Thoracic aorta (tissue), 2 donors: ENCODE results near the gene LYPD8. TPM values are rescaled to one million over a fixed set of nuclear protein-coding genes. Genes with fewer than 3 reads are reported as not detected.

Experiments
- ATAC-seq: fragments of 150-250 bp; one replicate; pipeline ENCODE4 v1.8.0; 2017; ENCODE audit warnings: low read depth; ENCODE audit not compliant: insufficient number of reproducible peaks, low FRiP score
- DNase-seq: peaks from one replicate; pipeline ENCODE4 v3.0.0-alpha.2; 2020; ENCODE audit warnings: low spot score
- H3K27ac ChIP-seq, 2 donors: fragments of 200-600 bp; sonication (generic); 1 replicate in 1 of 2; 2 replicates in 1 of 2; pipeline ENCODE4 v1.5.1; 2016; ENCODE audit warnings: mild to moderate bottlenecking in 2 of 2, moderate library complexity in 2 of 2
- H3K27me3 ChIP-seq: fragments of 200-600 bp; sonication (generic); replicated peaks from 2 replicates; pipeline ENCODE4 v1.6.0; 2016; ENCODE audit warnings: mild to moderate bottlenecking; ENCODE audit not compliant: insufficient read depth
- H3K36me3 ChIP-seq: fragments of 200-600 bp; sonication (generic); one replicate; pipeline ENCODE4 v1.5.1; 2016
- H3K4me1 ChIP-seq, 2 donors: fragments of 200-600 bp; sonication (generic); 1 replicate in 1 of 2; 2 replicates in 1 of 2; pipeline versions ENCODE4 v1.5.1 to v1.6.0; 2016; ENCODE audit warnings: low read depth in 2 of 2, mild to moderate bottlenecking in 1 of 2; ENCODE audit not compliant: control insufficient read depth in 1 of 2
- H3K4me3 ChIP-seq: fragments of 200-600 bp; sonication (generic); 2 replicates; pipeline ENCODE4 v1.5.1; 2016; ENCODE audit warnings: mild to moderate bottlenecking
- H3K9me3 ChIP-seq: fragments of 200-600 bp; sonication (generic); 2 replicates; pipeline ENCODE4 v1.5.1; 2016
- total RNA-seq, 2 donors: library from RNA; depleted of rRNA; stranded (reverse); fragments of >200 nt; gene quantifications; one replicate each; pipeline versions ENCODE4 v1.1.0 to v1.2.3, GENCODE V29; 2016
- TF ChIP-seq, protein P1 (sequence below): fragments of 200-600 bp; sonication (generic); IDR thresholded peaks from one replicate; pipeline ENCODE4 v1.5.1; 2019; ENCODE audit warnings: antibody characterized with exemption

The LYPD8 gene
- total RNA-seq, 2 donors from 2014 or later = not detected

DNA sequence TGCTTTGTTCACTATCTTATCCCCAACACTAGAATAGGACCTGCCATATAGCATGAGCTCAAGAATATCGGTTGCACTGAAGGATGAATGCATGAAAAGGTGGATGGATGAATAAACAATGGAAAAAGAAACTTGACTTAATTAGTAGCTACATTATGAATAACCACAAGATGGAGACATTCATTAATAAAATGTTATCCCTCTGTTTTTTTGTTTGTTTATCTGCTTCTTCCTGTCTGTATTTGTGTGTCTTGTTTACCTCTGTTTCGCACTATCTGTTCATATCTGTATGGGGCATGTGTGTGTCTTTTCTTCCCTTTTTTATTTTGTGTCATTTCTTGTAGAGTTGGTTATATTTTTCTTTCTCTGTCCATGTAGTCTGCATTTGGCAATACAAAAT lies 51.9 kb downstream of the LYPD8 start:
- ATAC-seq (no peak), DNase-seq (no peak)
- H3K4me3 ChIP-seq = no peak overlapping the region
- H3K36me3 ChIP-seq = no peaks in the 10 kb centered on the region
- no peak overlapping the region for H3K27ac ChIP-seq
- H3K27me3 ChIP-seq = no peaks in the 10 kb centered on the region
- H3K4me1 ChIP-seq = no peaks in the 10 kb centered on the region
- TF ChIP-seq, protein P1, sequence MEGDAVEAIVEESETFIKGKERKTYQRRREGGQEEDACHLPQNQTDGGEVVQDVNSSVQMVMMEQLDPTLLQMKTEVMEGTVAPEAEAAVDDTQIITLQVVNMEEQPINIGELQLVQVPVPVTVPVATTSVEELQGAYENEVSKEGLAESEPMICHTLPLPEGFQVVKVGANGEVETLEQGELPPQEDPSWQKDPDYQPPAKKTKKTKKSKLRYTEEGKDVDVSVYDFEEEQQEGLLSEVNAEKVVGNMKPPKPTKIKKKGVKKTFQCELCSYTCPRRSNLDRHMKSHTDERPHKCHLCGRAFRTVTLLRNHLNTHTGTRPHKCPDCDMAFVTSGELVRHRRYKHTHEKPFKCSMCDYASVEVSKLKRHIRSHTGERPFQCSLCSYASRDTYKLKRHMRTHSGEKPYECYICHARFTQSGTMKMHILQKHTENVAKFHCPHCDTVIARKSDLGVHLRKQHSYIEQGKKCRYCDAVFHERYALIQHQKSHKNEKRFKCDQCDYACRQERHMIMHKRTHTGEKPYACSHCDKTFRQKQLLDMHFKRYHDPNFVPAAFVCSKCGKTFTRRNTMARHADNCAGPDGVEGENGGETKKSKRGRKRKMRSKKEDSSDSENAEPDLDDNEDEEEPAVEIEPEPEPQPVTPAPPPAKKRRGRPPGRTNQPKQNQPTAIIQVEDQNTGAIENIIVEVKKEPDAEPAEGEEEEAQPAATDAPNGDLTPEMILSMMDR = no peak
- no peaks in the 10 kb centered on the region for H3K9me3 ChIP-seq

DNA sequence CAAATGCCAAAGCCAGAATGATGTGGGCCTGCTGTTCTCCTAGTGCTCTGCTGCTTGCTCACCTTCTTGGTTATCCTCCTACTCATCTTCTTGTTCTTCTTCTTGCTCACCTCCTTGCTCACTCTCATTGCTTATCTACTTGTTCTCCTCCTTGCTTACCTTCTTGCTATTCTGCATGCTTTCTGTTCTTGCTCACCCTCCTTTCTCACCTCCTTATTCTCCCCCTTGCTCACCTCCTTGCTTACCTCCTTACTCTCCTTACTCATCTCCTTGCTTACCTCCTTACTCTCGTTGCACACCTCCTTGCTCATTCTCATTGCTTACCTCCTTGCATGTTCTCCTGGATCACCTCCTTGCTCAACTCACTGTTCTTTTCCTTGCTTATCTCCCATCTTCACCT lies 52.8 kb downstream of the LYPD8 start, which contains the start of gene OR14I1:
Gene OR14I1 (minus strand): TSS at position 53 of the 400 bp plus-strand sequence.
- Histone ChIP-seq H3K27ac (no peak within 1 kb of the TSS), H3K4me1 (no peaks in the 10 kb centered on the region), H3K36me3 (no peaks in the 10 kb centered on the region), H3K27me3 (no peaks in the 10 kb centered on the region), H3K4me3 (no peak within 1 kb of the TSS), H3K9me3 (no peaks in the 10 kb centered on the region)
- TF ChIP-seq, protein P1 = no peak
- no peak for DNase-seq
- no peak for ATAC-seq

GRCh38 chr1:248699099-248699498 lies 56.5 kb downstream of the LYPD8 start:
- H3K27me3 ChIP-seq = no peaks in the 10 kb centered on the region
- no peak overlapping the region for H3K27ac ChIP-seq
- H3K9me3 ChIP-seq = no peaks in the 10 kb centered on the region
- H3K4me3 ChIP-seq = no peak overlapping the region
- H3K4me1 ChIP-seq = no peaks in the 10 kb centered on the region
- TF ChIP-seq, protein P1 = no peak
- no peak for DNase-seq
- ATAC-seq = no peak
- no peaks in the 10 kb centered on the region for H3K36me3 ChIP-seq

- no peak overlapping the region for H3K4me3 ChIP-seq
- TF ChIP-seq, protein P1 = no peak
- DNase-seq (no peak), ATAC-seq (no peak)
- H3K27me3 ChIP-seq = no peaks in the 10 kb centered on the region
- H3K27ac ChIP-seq = no peak overlapping the region
- no peaks in the 10 kb centered on the region for H3K9me3 ChIP-seq
- H3K4me1 ChIP-seq = no peaks in the 10 kb centered on the region
- H3K36me3 ChIP-seq = no peaks in the 10 kb centered on the region
These were observed 57.7 kb downstream of the LYPD8 start for GRCh38 chr1:248697907-248698306.

- Histone ChIP-seq H3K27ac (no peak overlapping the region), H3K4me3 (no peak overlapping the region), H3K36me3 (no peaks in the 10 kb centered on the region), H3K9me3 (no peaks in the 10 kb centered on the region), H3K27me3 (no peaks in the 10 kb centered on the region), H3K4me1 (no peaks in the 10 kb centered on the region)
- DNase-seq (no peak), ATAC-seq (no peak)
- TF ChIP-seq, protein P1 = no peak
These were observed 58.8 kb downstream of the LYPD8 start for GRCh38 chr1:248696774-248697173.
